HG02981 (cell line): ENCODE data around the gene TTLL8.

Experiments
- ATAC-seq: cut with Tn5 transposase; IDR thresholded peaks from one replicate; pipeline ENCODE4 v1.9.1; 2021; ENCODE audit warnings: mild to moderate bottlenecking, moderate library complexity; ENCODE audit not compliant: unreplicated experiment

Gene TTLL8

DNA sequence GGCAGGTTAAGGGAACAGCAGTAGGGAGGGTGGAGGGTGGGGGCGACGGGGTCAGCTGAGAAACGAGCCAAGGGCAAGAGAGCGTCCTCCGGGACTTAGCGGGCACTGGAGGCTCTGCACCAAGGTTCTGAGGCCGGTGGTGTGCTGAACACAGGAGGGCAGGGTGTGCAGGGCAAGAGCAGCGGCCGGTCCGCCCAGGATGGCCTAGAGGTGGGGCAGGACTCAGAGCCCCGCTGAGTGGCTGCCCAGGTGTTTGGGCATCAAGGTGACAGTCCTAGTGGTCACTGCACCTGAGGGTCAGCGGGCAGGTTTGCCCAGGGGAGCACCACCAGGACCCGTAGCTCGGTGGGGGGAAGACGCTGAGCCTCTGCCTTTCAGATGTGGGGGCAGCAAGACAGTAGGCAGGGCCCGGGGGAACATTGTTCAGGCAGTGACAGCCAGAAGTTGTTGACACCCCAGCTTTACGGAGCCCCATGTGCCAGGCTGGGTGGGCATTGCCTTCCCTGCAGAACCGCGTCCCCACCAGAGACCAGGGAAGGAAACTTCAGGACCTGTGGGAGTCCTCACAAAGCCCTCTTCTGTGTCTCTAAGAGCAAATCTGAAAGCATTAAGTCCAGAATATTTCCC, 4.5 kb upstream of the TTLL8 start:
- no peak for ATAC-seq

- ATAC-seq: no peak
Measured at GRCh38 chr22:50061824-50062355, 3.8 kb upstream of the TTLL8 start.

DNA sequence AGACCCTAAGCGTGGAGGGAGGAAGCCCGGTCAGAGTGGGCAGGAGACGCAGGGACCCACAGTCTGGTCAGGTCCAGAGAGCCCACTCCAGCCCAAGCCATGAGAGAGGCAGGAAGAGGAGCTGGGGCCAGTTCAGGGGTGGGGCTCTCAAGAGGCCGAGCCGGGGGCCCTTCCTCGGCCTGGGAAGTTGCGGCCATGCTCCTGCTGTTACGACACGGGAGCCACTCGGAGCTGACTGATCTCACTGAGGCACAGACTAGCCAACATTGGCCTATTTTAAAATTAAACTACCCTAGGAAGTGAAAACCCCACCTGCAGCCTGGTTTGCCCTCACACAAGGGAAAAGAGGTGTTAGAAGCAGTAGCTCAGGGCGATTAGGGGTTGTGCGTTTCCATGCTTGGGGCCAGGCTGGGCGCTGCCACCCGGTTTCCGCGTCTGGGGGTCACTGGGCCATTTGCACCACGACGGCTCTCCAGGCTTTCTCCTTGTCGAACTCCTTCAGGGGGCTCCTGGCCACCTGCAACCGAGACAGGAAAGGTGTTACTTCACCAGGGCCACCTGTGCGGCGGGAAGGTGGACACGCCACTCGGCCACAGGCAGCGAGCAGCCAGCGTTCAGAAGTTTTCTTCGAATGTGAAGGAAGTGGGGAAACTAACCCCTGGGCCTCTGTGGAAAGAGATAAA, 3.2 kb upstream of the TTLL8 start:
- no peak for ATAC-seq

- ATAC-seq: no peak
Measured at GRCh38 chr22:50060441-50061140, 2.5 kb upstream of the TTLL8 start.

DNA sequence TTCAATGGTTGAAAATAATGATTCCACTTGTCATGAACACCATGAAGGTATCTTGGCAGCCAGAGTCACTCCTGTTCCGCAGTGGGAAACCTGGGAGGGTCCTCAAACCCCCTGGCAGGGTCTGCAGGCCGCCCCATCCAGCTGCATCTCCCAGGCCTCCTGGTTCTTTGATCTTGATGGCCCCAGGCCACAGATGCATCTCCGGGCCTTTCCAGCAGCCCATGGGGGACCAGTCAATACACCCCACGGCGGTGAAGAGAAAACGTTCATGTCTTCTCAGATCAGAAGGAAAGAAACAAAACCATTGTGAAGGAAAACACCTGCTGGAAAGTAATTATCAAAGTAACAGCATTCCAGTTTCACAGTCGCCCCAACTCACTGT, 1.8 kb upstream of the TTLL8 start:
- ATAC-seq: no peak

- no peak for ATAC-seq
Measured at GRCh38 chr22:50058906-50059880, 1.1 kb upstream of the TTLL8 start.

GRCh38 chr22:50057278-50058060, 629 bp downstream of the TTLL8 start:
- ATAC-seq: no peak

DNA sequence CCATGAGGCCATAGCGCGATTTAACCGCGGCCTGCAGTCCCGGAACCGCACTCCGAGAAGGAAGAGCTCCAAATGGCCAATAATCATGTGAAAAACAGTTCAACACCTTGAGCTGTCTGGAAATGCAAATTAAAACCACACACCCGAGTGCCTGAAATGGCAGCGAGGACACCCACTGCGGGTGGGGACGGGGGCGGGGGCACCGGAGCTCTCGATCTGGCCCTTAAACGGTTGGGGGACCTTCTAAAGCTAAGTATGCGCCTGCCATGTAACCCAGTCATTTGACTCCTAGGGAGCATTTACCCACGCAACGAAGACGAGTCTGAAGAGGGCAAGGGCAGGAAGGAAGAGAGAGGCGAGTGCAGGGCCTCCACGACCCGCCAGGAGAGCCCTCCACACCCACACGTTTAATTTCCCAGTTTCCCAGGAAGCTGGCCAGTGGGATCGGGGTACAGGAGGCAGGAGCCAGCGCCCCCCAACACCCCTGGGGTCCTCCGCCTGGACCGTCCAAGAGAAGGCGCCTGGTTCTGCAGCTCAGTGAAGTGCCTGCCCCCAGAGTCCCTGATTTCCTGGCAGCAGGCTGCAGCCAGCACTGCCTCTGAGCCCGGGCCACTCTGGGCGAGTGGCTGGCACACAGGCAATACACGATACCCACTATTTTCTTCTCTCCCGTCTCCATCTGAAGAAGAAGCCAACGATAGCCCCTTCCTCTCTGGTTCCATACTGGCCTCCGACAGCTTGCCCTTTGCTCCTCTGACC, 1.7 kb downstream of the TTLL8 start:
- no peak for ATAC-seq

DNA sequence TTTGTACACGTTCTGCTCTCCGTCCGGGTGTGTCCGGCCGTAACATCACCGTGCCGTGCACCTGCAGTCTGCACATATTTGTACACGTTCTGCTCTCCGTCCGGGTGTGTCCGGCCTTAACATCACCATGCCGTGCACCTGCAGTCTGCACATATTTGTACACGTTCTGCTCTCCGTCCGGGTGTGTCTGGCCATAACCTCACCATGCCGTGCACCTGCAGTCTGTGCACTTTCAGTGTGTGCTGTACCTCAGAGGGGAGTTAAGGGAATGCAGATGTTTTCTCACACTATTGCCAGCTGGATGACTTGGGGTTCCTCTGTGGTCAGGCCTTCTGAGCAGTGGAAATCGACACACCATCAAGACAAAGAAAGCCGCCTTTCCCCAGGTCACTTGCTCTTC, 4.2 kb downstream of the TTLL8 start:
- no peak for ATAC-seq

GRCh38 chr22:50051930-50052329, 6.2 kb downstream of the TTLL8 start:
- no peak for ATAC-seq

- ATAC-seq: no peak
Measured at GRCh38 chr22:50049299-50050195, 8.6 kb downstream of the TTLL8 start.

DNA sequence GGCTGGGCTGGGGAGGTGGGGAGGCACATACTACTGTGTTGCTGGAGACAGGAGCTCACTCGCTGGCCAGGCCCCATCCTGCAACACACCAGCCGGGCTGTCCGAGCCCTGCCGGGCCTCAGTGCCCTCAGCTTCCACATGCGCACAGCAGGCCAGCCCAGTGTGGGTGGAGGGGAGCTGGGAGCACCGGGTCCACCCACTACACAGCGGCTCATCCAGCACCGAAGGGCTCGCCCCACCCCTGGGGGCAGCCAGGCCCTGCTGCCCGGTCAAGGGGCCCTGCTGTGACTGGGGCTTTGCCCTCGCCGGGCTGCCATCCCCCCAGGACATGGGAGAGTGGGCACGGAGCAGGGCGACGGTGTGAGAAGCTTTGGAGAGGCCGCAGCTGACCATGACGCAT, 9.3 kb downstream of the TTLL8 start:
- ATAC-seq: no peak

GRCh38 chr22:50048061-50048765, 9.9 kb downstream of the TTLL8 start:
- no peak for ATAC-seq

- ATAC-seq: no peak
Measured at GRCh38 chr22:50047346-50047745, 10.8 kb downstream of the TTLL8 start.

GRCh38 chr22:50046481-50047245, 11.4 kb downstream of the TTLL8 start:
- no peak for ATAC-seq

DNA sequence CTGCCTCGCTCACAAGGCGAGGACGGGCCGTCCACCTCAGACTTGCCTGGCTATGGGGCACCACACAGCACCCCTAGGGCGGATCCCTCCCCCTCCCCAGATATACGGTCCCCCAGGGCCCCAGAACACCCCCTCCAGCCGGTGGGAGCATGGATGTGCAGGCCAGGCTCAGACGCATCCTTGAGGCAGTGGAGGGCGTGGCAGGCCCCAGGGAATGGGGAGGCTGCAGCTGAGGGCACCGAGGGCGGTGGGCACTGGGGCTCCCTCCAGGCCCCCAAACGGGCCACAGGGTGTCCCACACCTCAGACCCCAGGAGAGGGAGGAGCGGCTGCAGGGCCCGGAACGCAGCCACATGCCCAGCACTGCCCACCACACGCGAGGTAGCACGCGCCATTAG, 12.1 kb downstream of the TTLL8 start:
- no peak for ATAC-seq
